GM18520 (cell line): Measurements from ENCODE around the gene THBS2.
"Not testable (repeated sequence)": the region's sequence is repeated elsewhere in the genome, so short reads cannot be mapped to it uniquely, and the experiment has no call there.

Source experiments
- ATAC-seq: cut with Tn5 transposase; IDR thresholded peaks from one replicate; pipeline ENCODE4 v1.9.1; 2021; ENCODE audit not compliant: unreplicated experiment

The THBS2 gene

GRCh38 chr6:169186496-169187169 is 67.0 kb downstream of the THBS2 start:
- ATAC-seq: no peak

- no peak for ATAC-seq
Measured at GRCh38 chr6:169185692-169186485, 67.8 kb downstream of the THBS2 start.

- no peak for ATAC-seq
Measured at GRCh38 chr6:169185011-169185521, 68.6 kb downstream of the THBS2 start.

- ATAC-seq: no peak
Measured at GRCh38 chr6:169184419-169184818, 69.2 kb downstream of the THBS2 start.

GRCh38 chr6:169183233-169183632 is 70.4 kb downstream of the THBS2 start:
- no peak for ATAC-seq

GRCh38 chr6:169179831-169180230 is 73.8 kb downstream of the THBS2 start:
- not testable (repeated sequence) for ATAC-seq

- no peak for ATAC-seq
Measured at GRCh38 chr6:169177516-169178166, 76.0 kb downstream of the THBS2 start.

GRCh38 chr6:169176361-169176991 is 77.2 kb downstream of the THBS2 start:
- no peak for ATAC-seq

GRCh38 chr6:169175360-169175887 is 78.2 kb downstream of the THBS2 start:
- no peak for ATAC-seq

GRCh38 chr6:169174516-169175359 is 78.9 kb downstream of the THBS2 start:
- ATAC-seq: no peak

- ATAC-seq: no peak
Measured at GRCh38 chr6:169173532-169174268, 79.9 kb downstream of the THBS2 start.

GRCh38 chr6:169172946-169173345 is 80.7 kb downstream of the THBS2 start:
- no peak for ATAC-seq

GRCh38 chr6:169172456-169172855 is 81.2 kb downstream of the THBS2 start:
- ATAC-seq: no peak

GRCh38 chr6:169171951-169172350 is 81.7 kb downstream of the THBS2 start:
- ATAC-seq: no peak

- no peak for ATAC-seq
Measured at GRCh38 chr6:169171016-169171415, 82.6 kb downstream of the THBS2 start.

- no peak for ATAC-seq
Measured at GRCh38 chr6:169170583-169170955, 83.1 kb downstream of the THBS2 start.

GRCh38 chr6:169169941-169170582 is 83.6 kb downstream of the THBS2 start:
- no peak for ATAC-seq

- no peak for ATAC-seq
Measured at GRCh38 chr6:169169375-169169774, 84.3 kb downstream of the THBS2 start.

GRCh38 chr6:169168706-169169105 is 84.9 kb downstream of the THBS2 start:
- no peak for ATAC-seq
